Measurements from ENCODE around the gene RNF6. TPM values are rescaled to one million over a fixed set of nuclear protein-coding genes. Genes with fewer than 3 reads are reported as not detected.

RNF6 gene
- total and polyA plus RNA-seq, 10 of the 15 experiments (the other 5 are each of a cell fraction or from before 2014, with no cell fraction given): 19.0 to 54.0 (median 33.8) TPM

GRCh38 chr13:26198116-26198515, 24.0 kb downstream of the RNF6 start:
- Histone ChIP-seq H4K20me1 (ENCODE audit: control insufficient read depth, insufficient read depth) (no peaks in the 10 kb centered on the region), H3K4me3 (no peak overlapping the region), H3K4me1 (ENCODE audit: control insufficient read depth, insufficient read depth, low read length) (no peaks in the 10 kb centered on the region), H3K9me3 (replicated peaks; ENCODE audit: control insufficient read depth, insufficient read depth, low read length) (no peaks in the 10 kb centered on the region; the same call in 1 of the 3 replicates), H3K4me2 (ENCODE audit: control insufficient read depth, insufficient read depth) (no peak overlapping the region), H3K9ac (ENCODE audit: control insufficient read depth, insufficient read depth, low read length) (no peak overlapping the region), H3K27me3 (replicated peaks in 1 of 2; ENCODE audit: control insufficient read depth in 2 of 2, insufficient read depth in 2 of 2, low read length in 1 of 2) (no peaks in the 10 kb centered on the region), H3K79me2 (ENCODE audit: control insufficient read depth, insufficient read depth, low read length) (no peaks in the 10 kb centered on the region), H3K27ac (ENCODE audit: control insufficient read depth, insufficient read depth) (no peak overlapping the region), H3K36me3 (ENCODE audit: control insufficient read depth in 2 of 2, insufficient read depth in 2 of 2, low read length in 1 of 2) (no peaks in the 10 kb centered on the region), H2AFZ (ENCODE audit: control insufficient read depth, low read depth, low read length) (no peak overlapping the region)
- POLR2A ChIA-PET: no interaction called here
- no peak for FAIRE-seq
- CTCF ChIA-PET: interaction anchor here (1.0 kb wide), 1 partner anchor 12 kb away, joined by 4 read pairs; no protein-coding TSS in a partner anchor
- RAD21 ChIA-PET (ENCODE audit: unreplicated experiment): interaction anchor here (1.1 kb wide), 1 partner anchor 13 kb away, joined by 4 read pairs; no protein-coding TSS in a partner anchor
- no peak for DNase-seq (ENCODE audit: low read depth, low spot score)
- SMC1A ChIA-PET (ENCODE audit: uncharacterized antibody, unreplicated experiment): interaction anchor here (0.8 to 1.9 kb wide), 2 partner anchors 13 to 94 kb away, joined by 3 to 6 read pairs; no protein-coding TSS in a partner anchor
- in situ Hi-C loops (cut with MboI): no loop called here
- ATAC-seq: no peak
- BruUV-seq (replicated peaks): no TSS peak
- intact Hi-C loops (cut with micrococcal nuclease; ENCODE audit: unreplicated experiment): no loop called here
- TF ChIP-seq, protein P1, sequence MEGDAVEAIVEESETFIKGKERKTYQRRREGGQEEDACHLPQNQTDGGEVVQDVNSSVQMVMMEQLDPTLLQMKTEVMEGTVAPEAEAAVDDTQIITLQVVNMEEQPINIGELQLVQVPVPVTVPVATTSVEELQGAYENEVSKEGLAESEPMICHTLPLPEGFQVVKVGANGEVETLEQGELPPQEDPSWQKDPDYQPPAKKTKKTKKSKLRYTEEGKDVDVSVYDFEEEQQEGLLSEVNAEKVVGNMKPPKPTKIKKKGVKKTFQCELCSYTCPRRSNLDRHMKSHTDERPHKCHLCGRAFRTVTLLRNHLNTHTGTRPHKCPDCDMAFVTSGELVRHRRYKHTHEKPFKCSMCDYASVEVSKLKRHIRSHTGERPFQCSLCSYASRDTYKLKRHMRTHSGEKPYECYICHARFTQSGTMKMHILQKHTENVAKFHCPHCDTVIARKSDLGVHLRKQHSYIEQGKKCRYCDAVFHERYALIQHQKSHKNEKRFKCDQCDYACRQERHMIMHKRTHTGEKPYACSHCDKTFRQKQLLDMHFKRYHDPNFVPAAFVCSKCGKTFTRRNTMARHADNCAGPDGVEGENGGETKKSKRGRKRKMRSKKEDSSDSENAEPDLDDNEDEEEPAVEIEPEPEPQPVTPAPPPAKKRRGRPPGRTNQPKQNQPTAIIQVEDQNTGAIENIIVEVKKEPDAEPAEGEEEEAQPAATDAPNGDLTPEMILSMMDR (IDR thresholded peaks at IDR 0.05 in 2 of 3, conservative IDR thresholded peaks at IDR 0.05 in 1 of 3; ENCODE audit: control insufficient read depth in 2 of 3, extremely low read depth in 1 of 3, insufficient read depth in 1 of 3, low read depth in 3 of 3, low read length in 3 of 3): no peak
- TF ChIP-seq ZNF24 (IDR thresholded peaks at IDR 0.05) (no peak), TCF12 (IDR thresholded peaks at IDR 0.05; ENCODE audit: low read depth, low read length) (no peak), LARP7 (IDR thresholded peaks at IDR 0.05) (no peak), SMARCA5 (IDR thresholded peaks at IDR 0.05) (no peak), CHD4 (IDR thresholded peaks at IDR 0.05) (no peak), SREBF1 (IDR thresholded peaks at IDR 0.05; ENCODE audit: low read length) (no peak), IKZF1 (conservative IDR thresholded peaks at IDR 0.05) (no peak), NFYB (IDR thresholded peaks at IDR 0.05; ENCODE audit: insufficient read depth, low read depth, low read length) (no peak), MLLT1 (IDR thresholded peaks at IDR 0.05) (no peak), ZBED1 (IDR thresholded peaks at IDR 0.05; ENCODE audit: borderline replicate concordance) (no peak), IRF4 (IDR thresholded peaks at IDR 0.05; ENCODE audit: low read depth, low read length) (no peak), MYB (IDR thresholded peaks at IDR 0.05; ENCODE audit: borderline replicate concordance, low read depth, low read length) (no peak), E2F4 (IDR thresholded peaks at IDR 0.05; ENCODE audit: low read depth, low read length) (no peak)
- TF ChIP-seq, protein P2, sequence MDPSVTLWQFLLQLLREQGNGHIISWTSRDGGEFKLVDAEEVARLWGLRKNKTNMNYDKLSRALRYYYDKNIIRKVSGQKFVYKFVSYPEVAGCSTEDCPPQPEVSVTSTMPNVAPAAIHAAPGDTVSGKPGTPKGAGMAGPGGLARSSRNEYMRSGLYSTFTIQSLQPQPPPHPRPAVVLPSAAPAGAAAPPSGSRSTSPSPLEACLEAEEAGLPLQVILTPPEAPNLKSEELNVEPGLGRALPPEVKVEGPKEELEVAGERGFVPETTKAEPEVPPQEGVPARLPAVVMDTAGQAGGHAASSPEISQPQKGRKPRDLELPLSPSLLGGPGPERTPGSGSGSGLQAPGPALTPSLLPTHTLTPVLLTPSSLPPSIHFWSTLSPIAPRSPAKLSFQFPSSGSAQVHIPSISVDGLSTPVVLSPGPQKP (IDR thresholded peaks at IDR 0.05; ENCODE audit: low read depth, low read length): no peak
- TF ChIP-seq, protein P3, sequence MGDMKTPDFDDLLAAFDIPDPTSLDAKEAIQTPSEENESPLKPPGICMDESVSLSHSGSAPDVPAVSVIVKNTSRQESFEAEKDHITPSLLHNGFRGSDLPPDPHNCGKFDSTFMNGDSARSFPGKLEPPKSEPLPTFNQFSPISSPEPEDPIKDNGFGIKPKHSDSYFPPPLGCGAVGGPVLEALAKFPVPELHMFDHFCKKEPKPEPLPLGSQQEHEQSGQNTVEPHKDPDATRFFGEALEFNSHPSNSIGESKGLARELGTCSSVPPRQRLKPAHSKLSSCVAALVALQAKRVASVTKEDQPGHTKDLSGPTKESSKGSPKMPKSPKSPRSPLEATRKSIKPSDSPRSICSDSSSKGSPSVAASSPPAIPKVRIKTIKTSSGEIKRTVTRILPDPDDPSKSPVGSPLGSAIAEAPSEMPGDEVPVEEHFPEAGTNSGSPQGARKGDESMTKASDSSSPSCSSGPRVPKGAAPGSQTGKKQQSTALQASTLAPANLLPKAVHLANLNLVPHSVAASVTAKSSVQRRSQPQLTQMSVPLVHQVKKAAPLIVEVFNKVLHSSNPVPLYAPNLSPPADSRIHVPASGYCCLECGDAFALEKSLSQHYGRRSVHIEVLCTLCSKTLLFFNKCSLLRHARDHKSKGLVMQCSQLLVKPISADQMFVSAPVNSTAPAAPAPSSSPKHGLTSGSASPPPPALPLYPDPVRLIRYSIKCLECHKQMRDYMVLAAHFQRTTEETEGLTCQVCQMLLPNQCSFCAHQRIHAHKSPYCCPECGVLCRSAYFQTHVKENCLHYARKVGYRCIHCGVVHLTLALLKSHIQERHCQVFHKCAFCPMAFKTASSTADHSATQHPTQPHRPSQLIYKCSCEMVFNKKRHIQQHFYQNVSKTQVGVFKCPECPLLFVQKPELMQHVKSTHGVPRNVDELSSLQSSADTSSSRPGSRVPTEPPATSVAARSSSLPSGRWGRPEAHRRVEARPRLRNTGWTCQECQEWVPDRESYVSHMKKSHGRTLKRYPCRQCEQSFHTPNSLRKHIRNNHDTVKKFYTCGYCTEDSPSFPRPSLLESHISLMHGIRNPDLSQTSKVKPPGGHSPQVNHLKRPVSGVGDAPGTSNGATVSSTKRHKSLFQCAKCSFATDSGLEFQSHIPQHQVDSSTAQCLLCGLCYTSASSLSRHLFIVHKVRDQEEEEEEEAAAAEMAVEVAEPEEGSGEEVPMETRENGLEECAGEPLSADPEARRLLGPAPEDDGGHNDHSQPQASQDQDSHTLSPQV (IDR thresholded peaks at IDR 0.05): no peak
